Measurements from ENCODE around the gene FAM131A. TPM values are rescaled to one million over a fixed set of nuclear protein-coding genes. Genes with fewer than 3 reads are reported as not detected.

The FAM131A gene
- total RNA-seq, 4 donors from 2014 or later = 13.2 to 42.6 (median 36.8) TPM

- Histone ChIP-seq H3K4me1 (no peaks in the 10 kb centered on the region), H3K4me3 (no peak overlapping the region), H3K36me3 (no peaks in the 10 kb centered on the region), H3K27me3 (no peaks in the 10 kb centered on the region), H3K9me3 (no peaks in the 10 kb centered on the region), H3K27ac (no peak overlapping the region)
- DNase-seq = no peak
- no peak for TF ChIP-seq POLR2A (IDR thresholded peaks at IDR 0.05)
- TF ChIP-seq CTCF (IDR thresholded peaks at IDR 0.05) = no peak
- intact Hi-C loops (cut with DNase I; ENCODE audit: low total_unique reads) = no loop called here
Observed at GRCh38 chr3:184389384-184389783, 52.0 kb downstream of the FAM131A start.

- no peak for TF ChIP-seq POLR2A (IDR thresholded peaks at IDR 0.05)
- no peak for TF ChIP-seq CTCF (IDR thresholded peaks at IDR 0.05)
- Histone ChIP-seq H3K36me3 (no peaks in the 10 kb centered on the region), H3K9me3 (no peaks in the 10 kb centered on the region), H3K27me3 (no peaks in the 10 kb centered on the region), H3K4me3 (no peak overlapping the region), H3K27ac (peak overlapping the region; percentile 37 to 44), H3K4me1 (no peaks in the 10 kb centered on the region)
- no peak for DNase-seq
- intact Hi-C loops (cut with DNase I; ENCODE audit: low total_unique reads) = no loop called here
Observed at GRCh38 chr3:184389935-184390528, 52.6 kb downstream of the FAM131A start.

- Histone ChIP-seq H3K4me1 (no peaks in the 10 kb centered on the region), H3K27me3 (no peaks in the 10 kb centered on the region), H3K4me3 (no peak overlapping the region), H3K36me3 (no peaks in the 10 kb centered on the region), H3K27ac (peak overlapping the region in 1 of 2 donors; percentile 44), H3K9me3 (no peaks in the 10 kb centered on the region)
- DNase-seq = no peak
- intact Hi-C loops (cut with DNase I; ENCODE audit: low total_unique reads) = no loop called here
- TF ChIP-seq POLR2A (IDR thresholded peaks at IDR 0.05) = no peak
- no peak for TF ChIP-seq CTCF (IDR thresholded peaks at IDR 0.05)
Observed at GRCh38 chr3:184391266-184391665, 53.9 kb downstream of the FAM131A start.

GRCh38 chr3:184395320-184395660 is 57.9 kb downstream of the FAM131A start:
- intact Hi-C loops (cut with DNase I; ENCODE audit: low total_unique reads) = no loop called here
- no peak for TF ChIP-seq CTCF (IDR thresholded peaks at IDR 0.05)
- TF ChIP-seq POLR2A (IDR thresholded peaks at IDR 0.05) = no peak
- Histone ChIP-seq H3K4me1 (no peaks in the 10 kb centered on the region), H3K27me3 (no peaks in the 10 kb centered on the region), H3K9me3 (no peaks in the 10 kb centered on the region), H3K27ac (no peak overlapping the region), H3K36me3 (no peaks in the 10 kb centered on the region), H3K4me3 (no peak overlapping the region)
- DNase-seq = no peak

Small RNA genes lying within 50 kb of the gene (small RNA-seq; reads per million reads assigned to genes)
- gene SNORD66 = 859 reads per million, percentile 97 among the genes with 10 or more reads in this experiment

Other genes starting within 250 kb of the FAM131A start
- not detected for gene HTR3E, start 240.5 kb upstream of the FAM131A start, total RNA-seq
- gene EIF2B5, start 202.2 kb upstream of the FAM131A start, total RNA-seq = 10 to 100 TPM in 3 of 4 donors, 1 to 10 TPM in 1; 6.5 to 48.0 (median 32.3) TPM
- 10 to 100 TPM; 20.5 to 86.3 (median 57.4) TPM for gene DVL3, start 182.2 kb upstream of the FAM131A start, total RNA-seq
- 100 to 1,000 TPM in 3 of 4 donors, 10 to 100 TPM in 1; 81.8 to 248 (median 172) TPM for gene AP2M1, start 162.7 kb upstream of the FAM131A start, total RNA-seq
- 10 to 100 TPM; 11.8 to 73.0 (median 36.8) TPM for gene ABCF3, start 151.4 kb upstream of the FAM131A start, total RNA-seq
- under 1 TPM in 1 of 4 donors, not detected in 3; 0.35 TPM for gene VWA5B2, start 108.0 kb upstream of the FAM131A start, total RNA-seq
- gene ALG3, start 88.6 kb upstream of the FAM131A start, total RNA-seq = 10 to 100 TPM; 16.5 to 77.1 (median 53.1) TPM
- 1 to 10 TPM in 3 of 4 donors, under 1 TPM in 1; 0.51 to 4.7 (median 2.2) TPM for gene EEF1AKMT4, start 87.9 kb upstream of the FAM131A start, total RNA-seq
- gene CAMK2N2, start 76.0 kb upstream of the FAM131A start, total RNA-seq = not detected
- not detected for gene ECE2, start 61.6 kb upstream of the FAM131A start, total RNA-seq
- gene PSMD2, start 38.4 kb upstream of the FAM131A start, total RNA-seq = 100 to 1,000 TPM; 117 to 275 (median 147) TPM
- gene EIF4G1, start 23.0 kb upstream of the FAM131A start, total RNA-seq = 100 to 1,000 TPM; 133 to 269 (median 170) TPM
- gene CLCN2, start 24.0 kb downstream of the FAM131A start, total RNA-seq = 10 to 100 TPM in 2 of 4 donors, 1 to 10 TPM in 1, under 1 TPM in 1; 0.77 to 20.8 (median 7.3) TPM
- gene POLR2H, start 24.1 kb downstream of the FAM131A start, total RNA-seq = 100 to 1,000 TPM in 2 of 4 donors, 10 to 100 TPM in 2; 52.8 to 103 (median 82.7) TPM
- gene THPO, start 40.6 kb downstream of the FAM131A start, total RNA-seq = 1 to 10 TPM in 1 of 4 donors, under 1 TPM in 3; 0.29 to 4.7 (median 0.46) TPM
- 10 to 100 TPM; 15.9 to 57.1 (median 30.7) TPM for gene CHRD, start 42.5 kb downstream of the FAM131A start, total RNA-seq
- 10 to 100 TPM in 2 of 4 donors, 1 to 10 TPM in 2; 2.0 to 70.2 (median 19.7) TPM for gene EPHB3, start 224.2 kb downstream of the FAM131A start, total RNA-seq